IMR-90 (cell line): Measurements from ENCODE around the gene L3MBTL3. TPM values are rescaled to one million over a fixed set of nuclear protein-coding genes. Genes with fewer than 3 reads are reported as not detected.

Experiments used
- ATAC-seq: fragments of 200-7000 bp; cut with Tn5 transposase; 2 replicates; pipeline ENCODE4 v1.9.1; 2020; ENCODE audit warnings: low read depth, mild to moderate bottlenecking, moderate library complexity
- BruUV-seq: library from RNA; stranded (reverse); fragments of 400-500 nt; replicated peaks from 2 replicates; lab custom pipeline; 2021; lab: Mats Ljungman, UMichigan
- CTCF ChIA-PET: fragments of 300-600 bp; formaldehyde crosslinking; extraction: SDS; loops from one replicate; lab custom pipeline; 2021; ENCODE audit warnings: antibody characterized with exemption; lab: Yijun Ruan, JAX
- POLR2A ChIA-PET: fragments of 300-600 bp; sonication (Branson Sonifier 250); formaldehyde crosslinking; loops from one replicate; lab custom pipeline; 2022; ENCODE audit warnings: antibody characterized with exemption; ENCODE audit not compliant: unreplicated experiment; lab: Charles Lee
- DNase-seq: peaks from one replicate; pipeline ENCODE4 v3.0.0; 2013
- H2AFZ ChIP-seq: replicated peaks from 2 replicates; pipeline ENCODE3; 2013; ENCODE audit warnings: low read length, mild to moderate bottlenecking; ENCODE audit not compliant: poor library complexity
- H2AK5ac ChIP-seq: 2 replicates; pipeline ENCODE4 v1.6.1; 2013; ENCODE audit warnings: low read depth, low read length, inconsistent platforms
- H2AK9ac ChIP-seq: replicated peaks from 2 replicates; pipeline ENCODE3; 2013; ENCODE audit warnings: mild to moderate bottlenecking, low read depth, low read length, moderate library complexity; ENCODE audit not compliant: poor library complexity
- H2BK120ac ChIP-seq: 2 replicates; pipeline ENCODE4 v1.6.1; 2013; ENCODE audit warnings: low read depth, low read length, inconsistent platforms
- H2BK15ac ChIP-seq: 3 replicates; pipeline ENCODE4 v1.6.1; 2013; ENCODE audit warnings: low read depth, low read length, inconsistent platforms
- H2BK20ac ChIP-seq: 2 replicates; pipeline ENCODE4 v1.6.1; 2013; ENCODE audit warnings: low read depth, mild to moderate bottlenecking, inconsistent platforms, low read length, moderate library complexity
- H2BK5ac ChIP-seq: 2 replicates; pipeline ENCODE4 v1.6.1; 2013; ENCODE audit warnings: mild to moderate bottlenecking, low read depth, low read length, inconsistent platforms; ENCODE audit not compliant: poor library complexity, severe bottlenecking
- H3K14ac ChIP-seq: replicated peaks from 2 replicates; pipeline ENCODE4 v1.6.1; 2013; ENCODE audit warnings: low read depth, low read length, inconsistent platforms
- H3K18ac ChIP-seq: 2 replicates; pipeline ENCODE4 v1.6.1; 2013; ENCODE audit warnings: low read depth, low read length, control low read depth
- H3K23ac ChIP-seq: 2 replicates; pipeline ENCODE4 v1.6.1; 2013; ENCODE audit warnings: low read depth, low read length, inconsistent platforms
- H3K27ac ChIP-seq: 2 replicates; pipeline ENCODE4 v1.5.1; 2013; ENCODE audit warnings: mild to moderate bottlenecking, control low read depth, low read length; ENCODE audit not compliant: insufficient read depth
- H3K27me3 ChIP-seq: 2 replicates; pipeline ENCODE4 v1.6.1; 2013; ENCODE audit warnings: low read length; ENCODE audit not compliant: control insufficient read depth, insufficient read depth
- H3K36me3 ChIP-seq: 2 replicates; pipeline ENCODE4 v1.6.1; 2013; ENCODE audit warnings: low read length, mixed read lengths; ENCODE audit not compliant: control insufficient read depth, insufficient read depth
- H3K4ac ChIP-seq: 2 replicates; pipeline ENCODE4 v1.6.1; 2013; ENCODE audit warnings: low read depth, low read length, inconsistent platforms
- H3K4me1 ChIP-seq: 2 replicates; pipeline ENCODE4 v1.6.1; 2013; ENCODE audit warnings: low read length, mixed read lengths; ENCODE audit not compliant: control insufficient read depth, insufficient read depth
- H3K4me2 ChIP-seq: 2 replicates; pipeline ENCODE4 v1.6.1; 2013; ENCODE audit warnings: low read depth, mild to moderate bottlenecking, control low read depth, low read length, moderate library complexity
- H3K4me3 ChIP-seq: 2 replicates; pipeline ENCODE4 v1.5.1; 2013; ENCODE audit warnings: low read depth, mild to moderate bottlenecking, control low read depth, low read length, moderate library complexity; ENCODE audit not compliant: insufficient read depth
- H3K56ac ChIP-seq: 2 replicates; pipeline ENCODE4 v1.6.1; 2013; ENCODE audit warnings: low read length, inconsistent platforms; ENCODE audit not compliant: insufficient read depth; ENCODE audit errors: extremely low read depth
- H3K79me1 ChIP-seq, 2 experiments: 2 replicates each; pipeline ENCODE4 v1.6.1; 2013; ENCODE audit warnings: low read length in 2 of 2, inconsistent platforms in 1 of 2, low read depth in 1 of 2
- H3K9ac ChIP-seq: 2 replicates; pipeline ENCODE4 v1.6.1; 2013; ENCODE audit warnings: low read depth, low read length, control low read depth
- H3K9me1 ChIP-seq: 2 replicates; pipeline ENCODE4 v1.6.1; 2013; ENCODE audit warnings: low read length, inconsistent platforms; ENCODE audit not compliant: insufficient read depth
- H3K9me3 ChIP-seq: 2 replicates; pipeline ENCODE4 v1.6.1; 2013; ENCODE audit warnings: low read length; ENCODE audit not compliant: control insufficient read depth, insufficient read depth
- H4K20me1 ChIP-seq: 2 replicates; pipeline ENCODE4 v1.6.1; 2013; ENCODE audit warnings: low read length, inconsistent platforms; ENCODE audit not compliant: insufficient read depth
- H4K5ac ChIP-seq: 2 replicates; pipeline ENCODE4 v1.6.1; 2013; ENCODE audit warnings: mild to moderate bottlenecking, low read depth, low read length, control low read depth
- H4K8ac ChIP-seq, 2 experiments: 2 replicates each; pipeline ENCODE4 v1.6.1; 2013; ENCODE audit warnings: low read depth in 2 of 2, low read length in 2 of 2, control low read depth in 1 of 2, inconsistent platforms in 1 of 2
- H4K91ac ChIP-seq: 2 replicates; pipeline ENCODE4 v1.6.1; 2013; ENCODE audit warnings: low read depth, low read length, inconsistent platforms; ENCODE audit not compliant: insufficient read depth
- BHLHE40 ChIP-seq: fragments of 150-350 bp; IDR thresholded peaks from 2 replicates; pipeline ENCODE4 v1.6.1; 2016; ENCODE audit warnings: mild to moderate bottlenecking, low read depth, low read length
- CEBPB ChIP-seq: IDR thresholded peaks from 2 replicates; pipeline ENCODE4 v1.6.1; 2012; ENCODE audit warnings: low read depth, low read length, improper control_type of control experiment
- ELK1 ChIP-seq: fragments of 150-350 bp; IDR thresholded peaks from 2 replicates; pipeline ENCODE4 v1.6.1; 2016; ENCODE audit warnings: low read depth, mild to moderate bottlenecking, low read length, moderate library complexity, borderline replicate concordance
- POLR2A ChIP-seq: IDR thresholded peaks from 2 replicates; pipeline ENCODE4 v1.6.1; 2012; ENCODE audit warnings: mild to moderate bottlenecking, low read depth, low read length
- RCOR1 ChIP-seq: IDR thresholded peaks from 2 replicates; pipeline ENCODE4 v1.6.1; 2012; ENCODE audit warnings: mild to moderate bottlenecking, low read length, improper control_type of control experiment; ENCODE audit not compliant: insufficient replicate concordance
- SMC3 ChIP-seq: fragments of 150-350 bp; IDR thresholded peaks from 2 replicates; pipeline ENCODE4 v1.6.1; 2016; ENCODE audit warnings: low read depth, mild to moderate bottlenecking, antibody characterized with exemption, low read length, moderate library complexity
- WGBS, 2 experiments: methylation state at CpG; one replicate each; pipeline versions ENCODE4 v1.1.5 to v1.1.7; 2013; ENCODE audit warnings: missing lambda C conversion rate in 2 of 2; ENCODE audit not compliant: insufficient read length in 1 of 2; ENCODE audit errors: extremely low coverage in 2 of 2; 5-methylcytosine and 5-hydroxymethylcytosine counted together
- dilution Hi-C: fragments of 300-500 bp; cut with HindIII; formaldehyde crosslinking; loops from one replicate; pipeline ENCODE4 v1.14.3; 2018; ENCODE audit warnings: low sequenced_read_pairs; ENCODE audit not compliant: unreplicated experiment
- in situ Hi-C: fragments of 300-500 bp; cut with MboI; formaldehyde crosslinking; loops from 3 replicates; pipeline ENCODE4 v1.14.3; 2019; ENCODE audit warnings: low sequenced_read_pairs, inconsistent platforms, mixed read lengths
- intact Hi-C: fragments of 100-400 bp; cut with micrococcal nuclease; formaldehyde crosslinking; loops from 2 replicates; pipeline ENCODE4 v1.10.0; 2022
- polyA plus RNA-seq, 3 experiments: library from polyadenylated mRNA; depleted of rRNA; stranded (reverse); fragments of >200 nt; gene quantifications; 2 replicates each; pipeline ENCODE4 v1.2.3, GENCODE V29; 2012; ENCODE audit warnings: low replicate concordance in 1 of 3
- total RNA-seq: library from RNA; depleted of rRNA; stranded (reverse); fragments of >200 nt; gene quantifications from 2 replicates; pipeline ENCODE4 v1.2.3, GENCODE V29; 2012

L3MBTL3 gene
- total and polyA plus RNA-seq, 2 of the 4 experiments (the other 2 are of a cell fraction) = 7.2 to 10.9 TPM

DNA sequence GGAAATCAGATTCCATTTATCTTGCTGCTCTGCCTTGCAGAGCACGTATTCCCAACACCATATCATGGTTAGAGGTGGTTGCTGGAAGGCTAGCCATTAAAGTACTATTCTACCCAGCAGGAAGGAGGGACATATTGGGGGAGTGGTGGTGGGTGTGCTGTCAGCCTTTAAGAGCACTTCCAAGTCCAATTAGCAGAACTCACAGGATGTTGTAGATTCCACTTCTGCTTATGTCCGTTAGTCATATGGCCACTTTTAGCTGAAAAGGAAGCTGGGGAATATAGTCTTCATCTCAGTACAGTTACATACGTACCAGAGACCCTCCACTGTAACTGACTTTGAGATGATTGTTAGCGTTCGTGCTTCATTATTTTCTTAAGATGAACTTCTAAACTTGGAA is 109.9 kb downstream of the L3MBTL3 start:
- H2AK5ac ChIP-seq = peak overlapping the region; percentile 4; the same call in 1 of the 2 replicates
- in situ Hi-C loops = no loop called here
- H3K27me3 ChIP-seq = no peaks in the 10 kb centered on the region
- no peak overlapping the region; the same call in 1 of the 2 replicates for H4K91ac ChIP-seq
- ATAC-seq = no peak
- H3K27ac ChIP-seq = no peak overlapping the region
- H3K36me3 ChIP-seq = no peaks in the 10 kb centered on the region
- H2AK9ac ChIP-seq = no peak overlapping the region
- no TSS peak for BruUV-seq
- H3K4me1 ChIP-seq = peaks cover 3% of the 10 kb centered on the region; the same call in 1 of the 2 replicates
- H3K4ac ChIP-seq = no peak overlapping the region
- TF ChIP-seq BHLHE40 = no peak
- TF ChIP-seq RCOR1 = no peak
- TF ChIP-seq SMC3 = no peak
- TF ChIP-seq CEBPB = no peak
- TF ChIP-seq POLR2A = no peak
- no peak for TF ChIP-seq ELK1
- no peak overlapping the region for H4K5ac ChIP-seq
- H2BK120ac ChIP-seq = no peak overlapping the region; the same call in 1 of the 2 replicates
- H2AFZ ChIP-seq = no peak overlapping the region
- WGBS, 2 experiments = no CpG with 5 or more reads among the region's 5 CpGs
- H4K20me1 ChIP-seq = no peaks in the 10 kb centered on the region
- CTCF ChIA-PET = interaction anchor here (0.7 kb wide), 1 partner anchor 20 kb away, joined by 5 read pairs; no protein-coding TSS in a partner anchor
- H3K56ac ChIP-seq = no peak overlapping the region
- H3K9me1 ChIP-seq = no peaks in the 10 kb centered on the region
- dilution Hi-C loops = no loop called here
- 0 out of 4 replicates have a peak, but pooled peaks cover 0 to 3% of the 10 kb centered on the region in 2 experiments for H3K79me1 ChIP-seq
- H3K4me2 ChIP-seq = no peak overlapping the region
- H2BK5ac ChIP-seq = no peak overlapping the region
- DNase-seq = no peak
- H4K8ac ChIP-seq = no peak overlapping the region
- no peak overlapping the region; the same call in 1 of the 2 replicates for H2BK20ac ChIP-seq
- H3K23ac ChIP-seq = no peak overlapping the region
- POLR2A ChIA-PET = no interaction called here
- H3K9me3 ChIP-seq = no peaks in the 10 kb centered on the region
- no peak overlapping the region for H3K14ac ChIP-seq
- no peak overlapping the region for H3K4me3 ChIP-seq
- H3K9ac ChIP-seq = no peak overlapping the region
- H3K18ac ChIP-seq = no peak overlapping the region
- H2BK15ac ChIP-seq = peak overlapping the region; percentile 42; the same call in 1 of the 3 replicates
- intact Hi-C loops = loop anchor here (5.0 kb wide), 1 partner anchor 81 kb away; no protein-coding TSS in a partner anchor
